Measurements from ENCODE around the gene PIGU.

The PIGU gene

GRCh38 chr20:34542439-34542838, 134.5 kb downstream of the PIGU start:
- no peak overlapping the region for H3K4me3 Mint-ChIP-seq
- TF ChIP-seq CTCF (IDR thresholded peaks at IDR 0.05) = no peak
- no peak overlapping the region for H3K27ac Mint-ChIP-seq
- peaks cover 24% of the 10 kb centered on the region for H3K4me1 Mint-ChIP-seq
- no peak for DNase-seq
- H3K36me3 Mint-ChIP-seq (ENCODE audit: low read depth) = peaks cover 26% of the 10 kb centered on the region
- peaks cover 6% of the 10 kb centered on the region for H3K27me3 Mint-ChIP-seq (ENCODE audit: low read depth, poor library complexity)
- H3K9me3 Mint-ChIP-seq = no peaks in the 10 kb centered on the region

- Mint-ChIP-seq H3K27me3 (ENCODE audit: low read depth, poor library complexity) (peaks cover 6% of the 10 kb centered on the region), H3K27ac (no peak overlapping the region), H3K4me3 (no peak overlapping the region), H3K4me1 (peaks cover 22% of the 10 kb centered on the region), H3K9me3 (no peaks in the 10 kb centered on the region), H3K36me3 (ENCODE audit: low read depth) (peaks cover 31% of the 10 kb centered on the region)
- TF ChIP-seq CTCF (IDR thresholded peaks at IDR 0.05) = no peak
- DNase-seq = no peak
Observed at GRCh38 chr20:34541917-34542316, 135.0 kb downstream of the PIGU start.

GRCh38 chr20:34541264-34541901, 135.5 kb downstream of the PIGU start:
- TF ChIP-seq CTCF (IDR thresholded peaks at IDR 0.05) = no peak
- Mint-ChIP-seq H3K4me3 (no peak overlapping the region), H3K27me3 (ENCODE audit: low read depth, poor library complexity) (peaks cover 6% of the 10 kb centered on the region), H3K36me3 (ENCODE audit: low read depth) (peaks cover 33% of the 10 kb centered on the region), H3K4me1 (peaks cover 17% of the 10 kb centered on the region), H3K9me3 (no peaks in the 10 kb centered on the region), H3K27ac (no peak overlapping the region)
- no peak for DNase-seq

- H3K4me3 Mint-ChIP-seq = no peak overlapping the region
- H3K4me1 Mint-ChIP-seq = peaks cover 17% of the 10 kb centered on the region
- peaks cover 6% of the 10 kb centered on the region for H3K27me3 Mint-ChIP-seq (ENCODE audit: low read depth, poor library complexity)
- DNase-seq = no peak
- no peaks in the 10 kb centered on the region for H3K9me3 Mint-ChIP-seq
- TF ChIP-seq CTCF (IDR thresholded peaks at IDR 0.05) = no peak
- peaks cover 38% of the 10 kb centered on the region for H3K36me3 Mint-ChIP-seq (ENCODE audit: low read depth)
- peak overlapping the region; percentile 17 for H3K27ac Mint-ChIP-seq
Observed at GRCh38 chr20:34540596-34541263, 136.2 kb downstream of the PIGU start.

- Mint-ChIP-seq H3K4me3 (no peak overlapping the region), H3K4me1 (peaks cover 16% of the 10 kb centered on the region), H3K9me3 (no peaks in the 10 kb centered on the region), H3K36me3 (ENCODE audit: low read depth) (peaks cover 46% of the 10 kb centered on the region), H3K27me3 (ENCODE audit: low read depth, poor library complexity) (peaks cover 6% of the 10 kb centered on the region), H3K27ac (no peak overlapping the region)
- DNase-seq = no peak
- no peak for TF ChIP-seq CTCF (IDR thresholded peaks at IDR 0.05)
Observed at GRCh38 chr20:34539756-34540155, 137.1 kb downstream of the PIGU start.

GRCh38 chr20:34538671-34539123, 138.2 kb downstream of the PIGU start:
- Mint-ChIP-seq H3K27me3 (ENCODE audit: low read depth, poor library complexity) (peaks cover under 1% of the 10 kb centered on the region), H3K9me3 (no peaks in the 10 kb centered on the region), H3K4me3 (no peak overlapping the region), H3K27ac (no peak overlapping the region), H3K36me3 (ENCODE audit: low read depth) (peaks cover 54% of the 10 kb centered on the region), H3K4me1 (peaks cover 6% of the 10 kb centered on the region)
- TF ChIP-seq CTCF (IDR thresholded peaks at IDR 0.05) = peak; percentile 71
- DNase-seq = peak; percentile 59
